Measurements from ENCODE around the gene CD274. TPM values are rescaled to one million over a fixed set of nuclear protein-coding genes. Genes with fewer than 3 reads are reported as not detected.
"Not testable (repeated sequence)": the region's sequence is repeated elsewhere in the genome, so short reads cannot be mapped to it uniquely, and the experiment has no call there.

CD274 gene
- total and polyA plus RNA-seq, 7 donors, result 0.69 to 4.6 (median 2.5) TPM

DNA sequence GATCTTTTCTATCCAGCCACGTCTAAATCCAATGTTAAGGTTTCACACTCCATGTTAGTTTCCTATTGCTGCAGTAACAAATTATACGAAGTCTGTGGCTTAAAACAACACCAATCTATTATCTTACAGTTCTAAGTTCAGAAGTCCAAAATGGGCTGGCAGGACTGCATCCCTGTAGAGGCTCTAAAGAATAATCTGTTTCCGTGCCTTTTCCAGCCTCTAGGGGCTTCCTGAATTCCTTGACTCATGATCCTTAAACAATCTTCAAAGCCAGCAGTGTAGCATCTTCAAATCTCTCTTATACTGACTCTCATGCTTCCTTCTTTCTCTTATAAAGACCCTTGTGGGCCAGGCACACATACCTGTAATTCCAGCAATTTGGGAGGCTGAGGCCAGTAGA lies 19.4 kb upstream of the CD274 start:
- Histone ChIP-seq H3K9me3 (no peaks in the 10 kb centered on the region), H3K27ac (no peak overlapping the region), H3K27me3 (ENCODE audit: insufficient read depth in 3 of 3, low read length in 2 of 3) (no peaks in the 10 kb centered on the region), H3K4me1 (peaks cover 2% of the 10 kb centered on the region), H3K36me3 (ENCODE audit: insufficient read depth in 1 of 2, low read depth in 1 of 2) (peaks cover 0 to 38% of the 10 kb centered on the region in 2 donors), H3K4me3 (no peak overlapping the region)
- TF ChIP-seq, protein P1, sequence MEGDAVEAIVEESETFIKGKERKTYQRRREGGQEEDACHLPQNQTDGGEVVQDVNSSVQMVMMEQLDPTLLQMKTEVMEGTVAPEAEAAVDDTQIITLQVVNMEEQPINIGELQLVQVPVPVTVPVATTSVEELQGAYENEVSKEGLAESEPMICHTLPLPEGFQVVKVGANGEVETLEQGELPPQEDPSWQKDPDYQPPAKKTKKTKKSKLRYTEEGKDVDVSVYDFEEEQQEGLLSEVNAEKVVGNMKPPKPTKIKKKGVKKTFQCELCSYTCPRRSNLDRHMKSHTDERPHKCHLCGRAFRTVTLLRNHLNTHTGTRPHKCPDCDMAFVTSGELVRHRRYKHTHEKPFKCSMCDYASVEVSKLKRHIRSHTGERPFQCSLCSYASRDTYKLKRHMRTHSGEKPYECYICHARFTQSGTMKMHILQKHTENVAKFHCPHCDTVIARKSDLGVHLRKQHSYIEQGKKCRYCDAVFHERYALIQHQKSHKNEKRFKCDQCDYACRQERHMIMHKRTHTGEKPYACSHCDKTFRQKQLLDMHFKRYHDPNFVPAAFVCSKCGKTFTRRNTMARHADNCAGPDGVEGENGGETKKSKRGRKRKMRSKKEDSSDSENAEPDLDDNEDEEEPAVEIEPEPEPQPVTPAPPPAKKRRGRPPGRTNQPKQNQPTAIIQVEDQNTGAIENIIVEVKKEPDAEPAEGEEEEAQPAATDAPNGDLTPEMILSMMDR (IDR thresholded peaks at IDR 0.05), result no peak
- DNase-seq (no peak), ATAC-seq (no peak)
- intact Hi-C loops (cut with DNase I), result loop anchor here in 1 of 2 donors (10.0 kb wide), 2 partner anchors 404 to 686 kb away; partner anchors contain the start of genes AK3 and ERMP1
- 41 to 77% (median 50%) methylated on average over 3 of the region's 3 CpGs for WGBS, 3 donors

GRCh38 chr9:5432890-5433289 lies 17.5 kb upstream of the CD274 start:
- H3K4me3 ChIP-seq; H3K9me3 ChIP-seq; H3K27me3 ChIP-seq (ENCODE audit: insufficient read depth in 3 of 3, low read length in 2 of 3); ATAC-seq; H3K27ac ChIP-seq; DNase-seq; H3K4me1 ChIP-seq: not testable (repeated sequence)
- intact Hi-C loops (cut with DNase I), result loop anchor here in 1 of 2 donors (10.0 kb wide), 2 partner anchors 402 to 688 kb away; partner anchors contain the start of genes AK3 and ERMP1
- peaks cover 2 to 42% of the 10 kb centered on the region in 2 donors for H3K36me3 ChIP-seq (ENCODE audit: insufficient read depth in 1 of 2, low read depth in 1 of 2)
- WGBS, 3 donors, result 95 to 98% (median 97%) methylated on average over 22 to 24 of the region's 24 CpGs

DNA sequence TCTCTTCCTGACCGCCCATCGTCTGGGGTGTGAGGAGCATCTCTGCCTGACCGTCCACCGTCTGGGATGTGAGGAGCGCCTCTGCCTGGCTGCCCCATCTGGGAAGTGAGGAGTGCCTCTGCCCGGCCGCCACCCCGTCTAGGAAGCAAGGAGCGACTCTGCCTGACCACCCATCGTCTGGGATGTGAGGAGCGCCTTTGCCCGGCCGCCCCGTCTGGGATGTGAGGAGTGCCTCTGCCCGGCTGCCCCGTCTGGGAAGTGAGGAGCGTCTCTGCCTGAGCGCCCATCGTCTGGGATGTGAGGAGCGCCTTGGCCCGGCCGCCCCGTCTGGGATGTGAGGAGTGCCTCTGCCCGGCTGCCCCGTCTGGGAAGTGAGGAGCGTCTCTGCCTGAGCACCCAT lies 17.0 kb upstream of the CD274 start:
- Histone ChIP-seq H3K4me1 (peaks cover 11% of the 10 kb centered on the region), H3K36me3 (ENCODE audit: insufficient read depth in 1 of 2, low read depth in 1 of 2) (peaks cover 2 to 42% of the 10 kb centered on the region in 2 donors)
- H3K4me3 ChIP-seq; DNase-seq; ATAC-seq; H3K27ac ChIP-seq; H3K27me3 ChIP-seq (ENCODE audit: insufficient read depth in 3 of 3, low read length in 2 of 3); H3K9me3 ChIP-seq: not testable (repeated sequence)
- WGBS, 3 donors, result 90 to 95% (median 91%) methylated on average over 26 of the region's 26 CpGs
- intact Hi-C loops (cut with DNase I), result loop anchor here in 1 of 2 donors (10.0 kb wide), 2 partner anchors 401 to 689 kb away; partner anchors contain the start of genes AK3 and ERMP1

- H3K4me3 ChIP-seq; DNase-seq; ATAC-seq; H3K9me3 ChIP-seq; H3K27me3 ChIP-seq (ENCODE audit: insufficient read depth in 3 of 3, low read length in 2 of 3); H3K27ac ChIP-seq: not testable (repeated sequence)
- peaks cover 2 to 42% of the 10 kb centered on the region in 2 donors for H3K36me3 ChIP-seq (ENCODE audit: insufficient read depth in 1 of 2, low read depth in 1 of 2)
- peaks cover 15% of the 10 kb centered on the region for H3K4me1 ChIP-seq
- intact Hi-C loops (cut with DNase I), result loop anchor here in 1 of 2 donors (10.0 kb wide), 2 partner anchors 401 to 689 kb away; partner anchors contain the start of genes AK3 and ERMP1
- 97 to 98% (median 97%) methylated on average over 50 to 65 of the region's 65 CpGs for whole genome bisulfite sequencing, 3 donors
These were observed 16.2 kb upstream of the CD274 start for GRCh38 chr9:5433841-5434810.

DNA sequence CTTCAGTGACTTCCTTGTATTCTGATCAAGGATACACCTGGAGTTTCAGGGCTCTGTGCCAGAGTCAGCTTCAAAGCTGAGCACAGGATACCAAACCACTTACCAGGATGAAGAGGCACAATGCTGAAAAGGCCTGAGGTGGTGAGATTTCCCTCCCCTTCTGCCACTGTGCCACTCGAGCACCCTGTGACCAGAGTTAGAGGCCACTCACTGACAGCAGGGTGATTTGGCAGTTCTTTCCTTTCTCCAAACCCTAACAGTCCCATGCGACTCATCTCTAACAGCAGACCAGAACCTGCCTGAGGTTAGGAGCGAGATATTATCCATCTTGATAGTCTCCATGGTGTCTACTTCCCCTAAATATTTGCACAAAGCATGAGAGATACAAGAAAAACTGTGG lies 14.4 kb upstream of the CD274 start:
- H3K9me3 ChIP-seq, result no peaks in the 10 kb centered on the region
- ATAC-seq, result no peak
- 80 to 89% (median 85%) methylated on average over 3 of the region's 3 CpGs for WGBS, 3 donors
- no peaks in the 10 kb centered on the region for H3K27me3 ChIP-seq (ENCODE audit: insufficient read depth in 3 of 3, low read length in 2 of 3)
- no peak for DNase-seq
- TF ChIP-seq, protein P1 (IDR thresholded peaks at IDR 0.05), result no peak
- no peak overlapping the region for H3K27ac ChIP-seq
- no peak overlapping the region for H3K4me3 ChIP-seq
- peaks cover 2 to 30% of the 10 kb centered on the region in 2 donors for H3K36me3 ChIP-seq (ENCODE audit: insufficient read depth in 1 of 2, low read depth in 1 of 2)
- intact Hi-C loops (cut with DNase I), result loop anchor here in 1 of 2 donors (5.0 to 10.0 kb wide), 3 partner anchors 151 to 691 kb away; partner anchors contain the start of genes AK3 and ERMP1
- H3K4me1 ChIP-seq, result peaks cover 15% of the 10 kb centered on the region

DNA sequence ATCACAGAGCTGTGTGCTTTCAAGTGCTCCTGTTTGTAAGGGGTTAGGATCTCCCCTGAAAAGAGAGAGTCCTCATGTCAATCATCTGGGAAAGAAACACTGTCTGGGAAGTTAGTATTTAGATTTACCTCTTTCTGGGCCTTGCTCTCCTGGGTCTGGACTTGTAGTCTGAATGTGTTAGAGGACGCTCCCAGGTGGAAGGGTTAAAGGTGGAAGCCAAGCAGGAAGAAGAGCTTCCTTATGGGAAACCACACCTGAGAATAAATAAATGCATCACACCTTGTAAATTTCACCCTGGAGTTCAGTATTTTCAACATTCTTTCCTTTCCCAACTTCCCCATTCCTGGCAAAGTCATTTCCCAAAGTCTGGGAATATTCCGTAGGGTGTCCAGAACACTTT lies 13.9 kb upstream of the CD274 start:
- Histone ChIP-seq H3K27me3 (ENCODE audit: insufficient read depth in 3 of 3, low read length in 2 of 3) (no peaks in the 10 kb centered on the region), H3K4me3 (peak overlapping the region; percentile 70), H3K36me3 (ENCODE audit: insufficient read depth in 1 of 2, low read depth in 1 of 2) (peaks cover 2 to 25% of the 10 kb centered on the region in 2 donors), H3K9me3 (no peaks in the 10 kb centered on the region), H3K27ac (no peak overlapping the region), H3K4me1 (peaks cover 15% of the 10 kb centered on the region)
- DNase-seq, result no peak
- intact Hi-C loops (cut with DNase I), result loop anchor here in 1 of 2 donors (5.0 to 10.0 kb wide), 3 partner anchors 151 to 692 kb away; partner anchors contain the start of genes AK3 and ERMP1
- TF ChIP-seq, protein P1 (IDR thresholded peaks at IDR 0.05), result no peak
- 87 to 93% (median 88%) methylated on average over 2 of the region's 2 CpGs for WGBS, 3 donors
- no peak for ATAC-seq

All from psoas muscle (tissue), 8 donors.